ENCODE results near the gene HOXC12. TPM values are rescaled to one million over a fixed set of nuclear protein-coding genes. Genes with fewer than 3 reads are reported as not detected.

Gene HOXC12
- total RNA-seq, 1 donor from 2014 or later, result not detected

- H3K4me3 Mint-ChIP-seq (ENCODE audit: unreplicated experiment), result no peak overlapping the region
- H3K4me3 ChIP-seq (ENCODE audit: insufficient read depth, low read depth, low read length), result no peak overlapping the region
- peak; percentile 22 for TF ChIP-seq EZH2 (IDR thresholded peaks at IDR 0.05; ENCODE audit: insufficient read depth, low read length)
- no peak for TF ChIP-seq CTCF (IDR thresholded peaks at IDR 0.05; ENCODE audit: insufficient read depth, low read depth, low read length)
- no peaks in the 10 kb centered on the region for H3K79me2 ChIP-seq (ENCODE audit: insufficient read depth, low read length)
- peaks cover 5% of the 10 kb centered on the region for H3K9me3 ChIP-seq (ENCODE audit: insufficient read depth, low read depth, low read length)
- H3K4me2 ChIP-seq (ENCODE audit: low read length), result no peak overlapping the region
- no peak overlapping the region for H2AFZ ChIP-seq (ENCODE audit: low read depth, low read length)
- DNase-seq (ENCODE audit: low read depth) (no peak), FAIRE-seq (no peak)
- no peak overlapping the region for H3K9ac ChIP-seq (ENCODE audit: low read length)
- no peaks in the 10 kb centered on the region for H3K4me1 ChIP-seq (ENCODE audit: insufficient read depth, low read length)
- H3K36me3 ChIP-seq (ENCODE audit: insufficient read depth, low read length), result no peaks in the 10 kb centered on the region
- H3K36me3 Mint-ChIP-seq (ENCODE audit: low read depth, unreplicated experiment), result no peaks in the 10 kb centered on the region
- no peak overlapping the region for H3K27ac ChIP-seq (ENCODE audit: low read depth, low read length)
- peaks cover 86% of the 10 kb centered on the region for H3K27me3 Mint-ChIP-seq (ENCODE audit: low read depth, unreplicated experiment)
- peaks cover 23% of the 10 kb centered on the region for H3K9me3 Mint-ChIP-seq (ENCODE audit: unreplicated experiment)
- H3K4me1 Mint-ChIP-seq (ENCODE audit: low read depth, unreplicated experiment), result no peaks in the 10 kb centered on the region
- H3K27ac Mint-ChIP-seq (ENCODE audit: unreplicated experiment), result no peak overlapping the region
- no peaks in the 10 kb centered on the region for H4K20me1 ChIP-seq (ENCODE audit: insufficient read depth, low read length)
- peaks cover 95% of the 10 kb centered on the region for H3K27me3 ChIP-seq (ENCODE audit: insufficient read depth, low read length)
Observed at GRCh38 chr12:53975064-53975471, 20.4 kb downstream of the HOXC12 start.

- H3K4me2 ChIP-seq (ENCODE audit: low read length), result no peak overlapping the region
- Mint-ChIP-seq H3K36me3 (ENCODE audit: low read depth, unreplicated experiment) (no peaks in the 10 kb centered on the region), H3K4me1 (ENCODE audit: low read depth, unreplicated experiment) (no peaks in the 10 kb centered on the region), H3K9me3 (ENCODE audit: unreplicated experiment) (peaks cover 22% of the 10 kb centered on the region), H3K27ac (ENCODE audit: unreplicated experiment) (no peak overlapping the region), H3K27me3 (ENCODE audit: low read depth, unreplicated experiment) (peaks cover 86% of the 10 kb centered on the region), H3K4me3 (ENCODE audit: unreplicated experiment) (no peak overlapping the region)
- TF ChIP-seq CTCF (IDR thresholded peaks at IDR 0.05; ENCODE audit: insufficient read depth, low read depth, low read length) (no peak), EZH2 (IDR thresholded peaks at IDR 0.05; ENCODE audit: insufficient read depth, low read length) (peak; percentile 13)
- no peak overlapping the region for H2AFZ ChIP-seq (ENCODE audit: low read depth, low read length)
- no peaks in the 10 kb centered on the region for H3K4me1 ChIP-seq (ENCODE audit: insufficient read depth, low read length)
- H3K27ac ChIP-seq (ENCODE audit: low read depth, low read length), result no peak overlapping the region
- DNase-seq (ENCODE audit: low read depth) (no peak), FAIRE-seq (no peak)
- no peak overlapping the region for H3K4me3 ChIP-seq (ENCODE audit: insufficient read depth, low read depth, low read length)
- peaks cover 5% of the 10 kb centered on the region for H3K9me3 ChIP-seq (ENCODE audit: insufficient read depth, low read depth, low read length)
- H3K36me3 ChIP-seq (ENCODE audit: insufficient read depth, low read length), result no peaks in the 10 kb centered on the region
- H3K9ac ChIP-seq (ENCODE audit: low read length), result no peak overlapping the region
- peaks cover 93% of the 10 kb centered on the region for H3K27me3 ChIP-seq (ENCODE audit: insufficient read depth, low read length)
- no peaks in the 10 kb centered on the region for H4K20me1 ChIP-seq (ENCODE audit: insufficient read depth, low read length)
- no peaks in the 10 kb centered on the region for H3K79me2 ChIP-seq (ENCODE audit: insufficient read depth, low read length)
Observed at GRCh38 chr12:53975479-53976152, 20.9 kb downstream of the HOXC12 start.

DNA sequence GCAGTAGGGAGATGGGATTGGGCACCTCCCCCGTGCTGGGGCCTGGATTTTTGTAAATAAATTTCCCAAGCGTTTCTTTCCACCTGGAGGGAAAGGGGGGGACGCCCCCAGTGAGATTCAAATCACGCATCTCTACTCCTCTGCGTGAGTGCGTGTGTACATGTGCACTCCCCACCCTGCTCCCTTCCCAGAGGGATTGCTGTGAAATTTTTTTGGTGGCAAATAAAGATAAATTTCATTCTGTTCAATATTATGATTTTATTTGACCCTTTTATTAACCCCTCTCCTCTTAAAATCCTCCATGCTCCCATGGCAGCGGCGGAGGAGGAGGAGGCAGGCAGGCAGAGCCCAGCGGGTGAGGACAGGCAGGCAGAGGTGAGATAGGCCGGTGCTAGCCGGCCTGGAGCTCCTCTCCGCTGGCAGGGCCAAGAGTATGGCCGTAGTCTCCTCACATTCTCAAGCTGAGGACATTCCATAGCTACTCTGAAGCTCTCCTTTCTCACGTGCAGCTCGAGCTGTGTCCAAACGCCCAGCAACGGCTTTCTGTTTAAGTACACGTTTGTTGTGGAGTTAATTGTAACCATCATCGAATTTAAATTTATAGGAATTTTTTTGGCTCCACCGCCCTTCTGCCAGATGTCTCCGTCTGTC is 21.6 kb downstream of the HOXC12 start:
- Mint-ChIP-seq H3K27ac (ENCODE audit: unreplicated experiment) (no peak overlapping the region), H3K9me3 (ENCODE audit: unreplicated experiment) (peaks cover 16% of the 10 kb centered on the region), H3K36me3 (ENCODE audit: low read depth, unreplicated experiment) (no peaks in the 10 kb centered on the region), H3K4me1 (ENCODE audit: low read depth, unreplicated experiment) (no peaks in the 10 kb centered on the region), H3K4me3 (ENCODE audit: unreplicated experiment) (no peak overlapping the region), H3K27me3 (ENCODE audit: low read depth, unreplicated experiment) (peaks cover 86% of the 10 kb centered on the region)
- Histone ChIP-seq H3K4me1 (ENCODE audit: insufficient read depth, low read length) (no peaks in the 10 kb centered on the region), H3K4me3 (ENCODE audit: insufficient read depth, low read depth, low read length) (no peak overlapping the region), H3K9me3 (ENCODE audit: insufficient read depth, low read depth, low read length) (peaks cover 5% of the 10 kb centered on the region), H3K36me3 (ENCODE audit: insufficient read depth, low read length) (no peaks in the 10 kb centered on the region), H3K27ac (ENCODE audit: low read depth, low read length) (no peak overlapping the region), H2AFZ (ENCODE audit: low read depth, low read length) (no peak overlapping the region), H3K27me3 (ENCODE audit: insufficient read depth, low read length) (peaks cover 93% of the 10 kb centered on the region), H3K9ac (ENCODE audit: low read length) (no peak overlapping the region), H3K79me2 (ENCODE audit: insufficient read depth, low read length) (no peaks in the 10 kb centered on the region), H3K4me2 (ENCODE audit: low read length) (no peak overlapping the region), H4K20me1 (ENCODE audit: insufficient read depth, low read length) (no peaks in the 10 kb centered on the region)
- DNase-seq (ENCODE audit: low read depth), result no peak
- TF ChIP-seq EZH2 (IDR thresholded peaks at IDR 0.05; ENCODE audit: insufficient read depth, low read length), result peak; percentile 32
- no peak for TF ChIP-seq CTCF (IDR thresholded peaks at IDR 0.05; ENCODE audit: insufficient read depth, low read depth, low read length)
- FAIRE-seq, result no peak

Measured in astrocyte (in vitro differentiated cells and primary cell).